Mesodermal cell (in vitro differentiated cells): ENCODE data around the gene FMN1.

Experiments
- H3K27ac ChIP-seq: 2 replicates; pipeline ENCODE4 v1.7.0; 2013; ENCODE audit warnings: mild to moderate bottlenecking, low read depth, low read length, moderate library complexity; ENCODE audit not compliant: severe bottlenecking
- H3K36me3 ChIP-seq: 2 replicates; pipeline ENCODE4 v1.7.1; 2013; ENCODE audit warnings: mild to moderate bottlenecking, low read length, moderate library complexity; ENCODE audit not compliant: control insufficient read depth, insufficient read depth
- H3K4me1 ChIP-seq: one replicate; pipeline ENCODE4 v1.7.1; 2013; ENCODE audit warnings: mild to moderate bottlenecking, low read length; ENCODE audit not compliant: insufficient read depth, control insufficient read depth, poor library complexity, severe bottlenecking
- H3K4me3 ChIP-seq: 2 replicates; pipeline ENCODE4 v1.7.0; 2013; ENCODE audit warnings: low read length, control low read depth, mild to moderate bottlenecking; ENCODE audit not compliant: insufficient read depth, poor library complexity, severe bottlenecking; ENCODE audit errors: extremely low read depth
- H3K9me3 ChIP-seq: 2 replicates; pipeline ENCODE4 v1.7.1; 2013; ENCODE audit warnings: mild to moderate bottlenecking, low read length, moderate library complexity; ENCODE audit not compliant: control insufficient read depth
- WGBS, 2 experiments: methylation state at CpG; one replicate each; pipeline ENCODE4 v1.1.5; 2013; ENCODE audit warnings: missing lambda C conversion rate in 2 of 2; ENCODE audit not compliant: insufficient coverage in 2 of 2; 5-methylcytosine and 5-hydroxymethylcytosine counted together

The FMN1 gene

DNA sequence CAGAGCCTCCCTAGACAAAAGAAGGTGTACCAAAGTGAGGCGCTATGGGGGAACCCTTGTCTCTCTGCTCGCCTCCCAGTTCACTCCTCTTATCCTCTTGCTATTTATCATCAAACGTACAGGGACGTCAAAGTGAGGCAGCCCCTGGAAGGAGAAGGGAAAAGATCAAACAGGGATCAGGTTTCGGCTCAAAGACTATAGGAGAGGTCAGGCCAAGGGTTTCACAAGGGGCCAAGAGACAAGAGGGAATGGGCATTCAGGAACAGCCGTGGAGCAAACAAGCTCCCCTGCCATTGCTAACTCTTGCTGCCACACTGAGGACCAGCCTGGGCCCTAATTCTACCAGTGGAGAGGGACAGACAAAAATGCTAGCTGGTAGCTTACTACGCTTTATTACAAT is 308.1 kb downstream of the FMN1 start:
- H3K36me3 ChIP-seq, result no peaks in the 10 kb centered on the region
- WGBS, 2 experiments, result 71 to 93% methylated on average over 5 of the region's 7 CpGs
- no peak overlapping the region for H3K4me3 ChIP-seq
- no peak overlapping the region for H3K27ac ChIP-seq
- no peaks in the 10 kb centered on the region for H3K9me3 ChIP-seq
- H3K4me1 ChIP-seq, result no peaks in the 10 kb centered on the region

DNA sequence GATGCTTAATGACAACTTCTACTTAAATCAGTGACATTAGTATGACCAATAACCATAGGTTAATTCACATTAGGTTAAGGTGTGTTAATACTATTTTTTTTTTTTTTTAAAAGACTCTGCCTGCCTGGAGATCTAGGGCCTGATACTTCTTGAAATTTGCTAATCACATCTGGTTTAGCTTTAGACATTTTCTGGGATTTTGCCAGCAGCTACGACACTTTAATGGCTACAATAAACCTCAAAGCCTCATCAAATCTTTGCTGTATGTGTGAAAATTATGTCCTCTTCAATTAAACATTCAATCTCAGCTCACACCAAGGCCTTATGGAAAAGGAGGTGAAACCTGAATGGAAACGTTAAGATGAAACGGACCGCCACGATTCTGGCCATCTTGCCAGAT is 308.8 kb downstream of the FMN1 start:
- Histone ChIP-seq H3K4me3 (no peak overlapping the region), H3K9me3 (no peaks in the 10 kb centered on the region), H3K4me1 (no peaks in the 10 kb centered on the region), H3K27ac (no peak overlapping the region), H3K36me3 (no peaks in the 10 kb centered on the region)
- 100% methylated on average over 1 to 2 of the region's 5 CpGs for WGBS, 2 experiments

DNA sequence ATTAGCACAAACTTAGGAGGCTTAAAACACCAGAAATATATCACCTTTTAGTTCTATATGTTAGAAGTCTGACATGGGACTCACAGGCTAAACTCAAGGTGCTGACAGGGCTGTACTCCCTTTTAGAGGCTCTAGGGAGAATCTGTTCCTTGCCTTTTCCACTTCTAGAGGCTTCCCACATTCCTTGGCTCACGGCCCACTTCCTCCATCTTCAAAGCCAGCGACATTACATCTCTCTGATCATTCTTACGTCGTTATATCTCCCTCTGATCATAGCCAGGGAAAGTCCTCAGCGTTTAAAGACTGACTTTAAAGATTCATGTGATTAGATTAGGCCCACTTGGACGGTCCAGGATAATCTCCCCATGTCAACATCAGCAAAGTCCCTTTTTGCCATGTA is 310.4 kb downstream of the FMN1 start:
- WGBS, 2 experiments, result 92 to 100% methylated on average over 2 to 6 of the region's 6 CpGs
- no peak overlapping the region for H3K27ac ChIP-seq
- no peaks in the 10 kb centered on the region for H3K9me3 ChIP-seq
- no peaks in the 10 kb centered on the region for H3K36me3 ChIP-seq
- no peak overlapping the region for H3K4me3 ChIP-seq
- H3K4me1 ChIP-seq, result no peaks in the 10 kb centered on the region

DNA sequence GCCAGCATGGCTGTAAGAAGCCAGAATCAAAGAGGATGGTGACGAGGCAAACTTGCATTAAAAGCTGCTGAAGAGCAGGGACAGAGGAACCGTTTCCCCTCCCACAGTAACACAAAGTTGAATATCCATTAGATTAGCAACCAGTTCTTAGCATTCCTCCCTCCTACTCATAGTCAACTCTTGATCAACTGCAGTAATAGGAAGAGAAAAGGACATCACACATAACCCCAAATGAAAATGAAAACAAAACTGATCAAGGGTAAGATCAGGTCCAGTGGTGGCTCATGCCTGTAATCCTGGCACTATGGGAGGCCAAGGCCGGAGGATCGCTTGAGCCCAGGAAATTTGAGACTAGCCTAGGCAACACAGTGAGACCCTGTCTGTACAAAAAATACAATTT is 311.6 kb downstream of the FMN1 start:
- Histone ChIP-seq H3K9me3 (no peaks in the 10 kb centered on the region), H3K4me1 (no peaks in the 10 kb centered on the region), H3K4me3 (no peak overlapping the region), H3K27ac (no peak overlapping the region), H3K36me3 (no peaks in the 10 kb centered on the region)
- 70 to 81% methylated on average over 2 to 3 of the region's 4 CpGs for WGBS, 2 experiments

DNA sequence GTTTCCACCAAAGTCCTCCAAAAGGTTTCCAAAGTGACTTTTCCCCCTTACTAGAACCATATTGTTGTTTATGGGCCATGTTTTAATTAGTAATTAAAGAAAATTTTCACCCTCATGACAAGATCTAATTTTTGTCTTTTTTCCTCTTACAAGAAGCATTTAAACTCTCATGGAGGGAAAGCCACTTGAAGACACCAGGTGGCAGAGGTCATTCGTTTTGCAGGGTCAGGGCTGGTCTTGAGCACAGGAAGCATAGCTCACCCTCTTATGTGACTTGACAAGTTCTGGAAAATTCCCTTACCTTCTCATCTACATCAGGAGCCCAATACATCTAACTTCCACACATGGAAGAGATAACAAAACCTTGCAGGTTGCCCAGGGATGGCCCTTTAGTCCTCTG is 313.0 kb downstream of the FMN1 start:
- WGBS, 2 experiments, result 75% methylated on average over 1 of the region's 1 CpG; no CpG with 5 or more reads in 1 of the 2 experiments
- H3K36me3 ChIP-seq, result no peaks in the 10 kb centered on the region
- no peaks in the 10 kb centered on the region for H3K9me3 ChIP-seq
- no peak overlapping the region for H3K27ac ChIP-seq
- no peak overlapping the region for H3K4me3 ChIP-seq
- H3K4me1 ChIP-seq, result peaks cover 6% of the 10 kb centered on the region

DNA sequence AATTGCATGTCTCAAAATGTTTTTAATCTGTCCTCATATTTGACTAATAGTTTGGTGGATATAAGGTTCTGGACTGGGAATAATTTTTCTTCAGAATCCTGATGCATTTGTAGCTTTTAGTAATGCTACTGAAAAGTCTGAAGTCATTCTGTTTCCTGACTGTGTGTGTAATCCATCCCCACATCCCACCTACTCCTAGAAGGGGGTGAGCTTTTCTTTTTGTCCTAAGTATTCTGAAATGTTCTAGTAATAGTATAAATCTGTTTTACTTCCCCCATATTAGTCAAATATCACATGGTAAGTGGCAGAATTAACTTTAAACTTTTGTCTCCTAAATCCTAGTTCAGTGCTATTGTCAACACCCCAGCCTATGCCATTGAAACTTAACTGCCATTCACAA is 313.9 kb downstream of the FMN1 start:
- Histone ChIP-seq H3K9me3 (no peaks in the 10 kb centered on the region), H3K4me3 (no peak overlapping the region), H3K27ac (no peak overlapping the region), H3K4me1 (peaks cover 6% of the 10 kb centered on the region), H3K36me3 (no peaks in the 10 kb centered on the region)

DNA sequence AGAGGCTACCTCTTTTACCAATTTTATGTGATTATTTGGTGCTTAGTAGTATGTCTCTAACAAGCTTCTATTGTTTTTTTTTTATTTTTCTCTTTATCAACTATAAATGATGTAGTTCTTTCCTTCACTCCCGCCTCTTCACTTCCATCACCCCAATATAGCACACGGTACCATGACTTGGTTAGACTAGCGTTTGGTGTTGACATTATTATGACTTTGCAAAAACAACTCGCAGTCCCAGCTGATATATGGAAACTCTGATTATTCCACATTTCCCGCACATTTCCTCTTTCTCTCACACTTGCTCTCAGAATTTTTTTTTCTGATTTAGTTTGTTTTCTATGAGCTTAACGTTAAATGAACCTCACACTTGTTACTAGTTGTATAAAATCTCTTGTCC is 314.5 kb downstream of the FMN1 start:
- Histone ChIP-seq H3K27ac (no peak overlapping the region), H3K4me3 (no peak overlapping the region), H3K4me1 (peaks cover 6% of the 10 kb centered on the region), H3K9me3 (no peaks in the 10 kb centered on the region), H3K36me3 (no peaks in the 10 kb centered on the region)
- 100% methylated on average over 1 of the region's 6 CpGs; no CpG with 5 or more reads in 1 of the 2 experiments for WGBS, 2 experiments

DNA sequence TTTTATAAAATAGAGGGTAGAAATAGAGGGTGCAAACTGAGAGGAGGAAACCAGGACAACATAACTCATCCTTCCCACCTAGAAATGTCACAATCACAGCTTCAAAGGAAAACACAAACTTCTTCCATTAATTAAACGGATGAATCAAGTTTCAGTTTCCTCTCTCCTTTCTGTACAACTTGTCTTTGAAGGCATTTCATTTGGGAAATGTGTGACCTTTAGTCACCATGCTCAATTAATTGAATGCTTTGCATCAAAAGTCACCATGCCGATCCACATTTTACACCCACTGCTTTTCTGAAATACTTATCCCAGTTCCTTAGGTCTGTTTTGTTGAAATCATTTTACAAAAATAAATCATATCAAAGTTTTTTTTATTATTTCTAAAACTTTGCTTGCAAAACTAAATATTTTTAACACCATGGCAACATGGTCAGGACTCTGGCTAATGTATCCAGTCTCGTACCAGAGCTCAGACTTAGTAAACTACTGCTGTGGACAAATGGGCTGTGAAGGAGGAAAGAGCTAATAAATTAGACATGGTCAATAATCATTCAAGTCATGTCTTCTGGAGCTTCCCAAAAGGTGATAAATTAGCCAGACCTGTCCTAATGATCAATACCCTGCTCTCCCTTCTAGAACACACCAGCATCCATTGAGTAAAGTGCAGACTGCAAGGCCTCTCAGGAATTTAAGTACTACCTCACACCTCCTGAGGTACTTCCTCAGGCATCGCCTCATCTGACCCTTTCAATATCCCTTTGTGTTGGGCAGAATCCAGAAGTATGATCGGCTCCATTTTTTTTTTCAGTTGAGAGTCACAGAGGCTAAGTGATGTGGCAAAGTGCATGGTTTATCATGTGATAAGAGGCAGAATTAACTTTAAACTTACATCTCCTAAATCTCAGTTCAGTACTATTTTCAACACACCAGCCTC is 315.4 kb downstream of the FMN1 start:
- 83% methylated on average over 2 of the region's 5 CpGs; no CpG with 5 or more reads in 1 of the 2 experiments for WGBS, 2 experiments
- Histone ChIP-seq H3K27ac (no peak overlapping the region), H3K4me1 (peaks cover 6% of the 10 kb centered on the region)

DNA sequence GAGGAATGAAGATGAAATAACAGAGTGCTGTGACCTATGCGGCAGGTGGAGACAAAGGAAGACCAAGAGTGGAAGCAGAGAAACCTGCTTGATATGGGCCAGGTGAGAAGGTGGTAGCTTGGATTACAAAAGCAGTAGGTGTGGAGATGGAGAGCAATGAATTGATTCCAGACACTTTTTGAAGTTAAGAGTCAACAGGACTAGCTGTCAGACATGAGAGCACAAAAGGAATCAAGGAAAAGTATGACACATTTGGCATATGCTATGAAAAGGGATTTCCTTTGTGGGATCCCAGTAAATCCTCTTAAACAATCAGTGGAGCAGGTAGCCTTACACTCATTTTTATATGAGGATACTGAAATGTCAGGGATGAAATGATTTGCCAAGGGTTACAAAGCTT is 316.2 kb downstream of the FMN1 start:
- no peaks in the 10 kb centered on the region for H3K36me3 ChIP-seq
- H3K4me3 ChIP-seq, result no peak overlapping the region
- H3K27ac ChIP-seq, result no peak overlapping the region
- WGBS, 2 experiments, result 100% methylated on average over 1 of the region's 1 CpG
- no peaks in the 10 kb centered on the region for H3K9me3 ChIP-seq
- peaks cover 6% of the 10 kb centered on the region for H3K4me1 ChIP-seq

More for the DNA sequence above, 315.4 kb downstream of the FMN1 start:
- no peaks in the 10 kb centered on the region for H3K9me3 ChIP-seq
- H3K4me3 ChIP-seq, result no peak overlapping the region
- no peaks in the 10 kb centered on the region for H3K36me3 ChIP-seq

DNA sequence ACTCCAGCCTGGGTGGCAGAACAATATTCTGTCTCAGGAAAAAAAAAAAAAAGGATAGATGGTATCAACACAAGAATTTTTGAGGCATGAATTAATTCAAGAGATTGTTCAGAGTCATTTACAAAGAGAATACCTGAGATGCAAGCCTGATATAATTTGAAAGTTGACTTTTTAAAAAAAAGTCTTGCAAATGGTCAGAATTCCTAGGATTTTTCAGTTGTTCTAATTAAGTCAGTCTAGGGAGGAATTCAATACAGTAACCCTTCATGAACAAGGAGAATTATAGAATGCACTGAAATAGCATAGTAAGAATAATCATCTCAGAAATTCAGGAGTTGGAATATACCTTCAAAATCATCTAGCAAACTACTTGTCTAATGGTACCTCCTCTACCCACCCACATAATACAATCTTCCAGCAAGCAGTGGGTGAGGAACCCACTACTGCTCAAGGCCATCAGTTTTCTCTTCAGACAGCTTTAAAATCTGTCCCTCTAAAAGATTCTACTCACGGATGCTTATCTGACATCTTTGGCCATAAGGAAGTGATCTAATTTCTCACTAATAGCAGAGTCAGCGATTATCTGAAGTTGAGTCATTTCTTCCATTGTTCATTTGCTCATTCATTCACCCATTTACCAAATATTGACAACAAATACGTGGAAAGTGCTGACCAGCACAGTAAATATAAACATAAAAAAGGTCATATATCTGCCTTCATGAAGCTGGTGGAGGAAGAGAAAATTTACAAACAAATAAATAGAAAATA is 317.1 kb downstream of the FMN1 start:
- H3K9me3 ChIP-seq, result no peaks in the 10 kb centered on the region
- H3K36me3 ChIP-seq, result no peaks in the 10 kb centered on the region
- H3K4me3 ChIP-seq, result no peak overlapping the region
- 71% methylated on average over 1 of the region's 3 CpGs; no CpG with 5 or more reads in 1 of the 2 experiments for WGBS, 2 experiments
- H3K27ac ChIP-seq, result no peak overlapping the region
- peaks cover 6% of the 10 kb centered on the region for H3K4me1 ChIP-seq
